ENCODE results near the gene SMIM34. TPM values are rescaled to one million over a fixed set of nuclear protein-coding genes. Genes with fewer than 3 reads are reported as not detected.
"Not testable (repeated sequence)": the region's sequence is repeated elsewhere in the genome, so short reads cannot be mapped to it uniquely, and the experiment has no call there.

SMIM34 gene
- not detected for total RNA-seq

DNA sequence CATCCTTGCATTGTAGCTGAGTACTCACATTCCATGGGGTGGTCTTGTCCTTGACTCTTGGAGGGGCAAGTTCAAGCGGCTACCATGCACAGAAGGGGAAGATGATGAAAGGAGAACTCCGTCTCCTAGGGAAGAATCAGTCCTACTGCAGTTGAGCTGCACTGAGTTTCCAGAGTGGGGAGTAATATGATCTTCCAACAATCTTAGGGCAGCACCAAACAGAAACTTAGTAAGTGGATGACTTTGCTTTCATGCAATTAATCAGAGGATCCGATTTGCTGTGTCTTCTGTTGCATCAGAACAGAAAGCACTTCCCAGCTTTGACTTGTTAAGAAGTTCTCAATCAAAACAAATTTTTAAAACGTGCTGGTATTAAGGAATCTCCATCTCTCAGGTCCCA is at the start of gene SMIM34:
Gene SMIM34, minus strand, starts transcription at position 147 of the 400 bp plus-strand sequence. Its CDS starts 112 bp downstream, at position 35.
- H3K9me3 Mint-ChIP-seq (ENCODE audit: low read depth); H3K4me1 Mint-ChIP-seq; H3K27ac Mint-ChIP-seq; H3K27me3 Mint-ChIP-seq; CTCF ChIA-PET; H3K4me3 Mint-ChIP-seq; ATAC-seq; DNase-seq; POLR2A ChIA-PET; H3K36me3 Mint-ChIP-seq (ENCODE audit: low read depth); intact Hi-C loops (cut with DNase I, micrococcal nuclease): not testable (repeated sequence)

GRCh38 chr21:34467333-34467732 is 43.6 kb upstream of the SMIM34 start:
- H3K4me3 Mint-ChIP-seq; CTCF ChIA-PET; ATAC-seq; DNase-seq; intact Hi-C loops (cut with DNase I, micrococcal nuclease); H3K9me3 Mint-ChIP-seq (ENCODE audit: low read depth); POLR2A ChIA-PET; H3K27ac Mint-ChIP-seq; H3K27me3 Mint-ChIP-seq; H3K4me1 Mint-ChIP-seq; H3K36me3 Mint-ChIP-seq (ENCODE audit: low read depth): not testable (repeated sequence)

DNA sequence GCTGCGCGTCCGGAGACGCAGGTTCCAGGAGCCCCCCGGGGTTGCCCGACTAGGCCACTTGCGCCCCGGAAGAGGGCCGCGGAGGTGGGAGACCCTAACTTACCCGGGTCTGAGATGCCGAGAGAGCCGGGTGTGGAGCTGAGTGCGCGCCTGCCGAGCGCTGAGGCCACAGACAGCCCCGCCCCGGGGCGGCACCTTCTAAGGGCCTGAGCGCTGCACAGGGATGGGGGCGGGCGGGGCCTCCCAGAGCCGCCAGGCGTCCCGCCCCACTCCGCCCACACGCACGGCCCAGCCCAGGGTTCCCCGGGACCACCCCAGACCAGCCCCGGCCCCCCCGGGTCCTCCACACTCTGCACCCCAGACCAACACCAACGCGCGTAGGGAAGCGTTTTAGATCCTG is 35.7 kb upstream of the SMIM34 start:
- CTCF ChIA-PET; DNase-seq; H3K4me3 Mint-ChIP-seq; H3K27me3 Mint-ChIP-seq; ATAC-seq; H3K36me3 Mint-ChIP-seq (ENCODE audit: low read depth); POLR2A ChIA-PET; H3K4me1 Mint-ChIP-seq; intact Hi-C loops (cut with DNase I, micrococcal nuclease); H3K27ac Mint-ChIP-seq; H3K9me3 Mint-ChIP-seq (ENCODE audit: low read depth): not testable (repeated sequence)

GRCh38 chr21:34458266-34458665 is 34.5 kb upstream of the SMIM34 start:
- H3K9me3 Mint-ChIP-seq (ENCODE audit: low read depth); H3K4me3 Mint-ChIP-seq; ATAC-seq; H3K4me1 Mint-ChIP-seq; H3K36me3 Mint-ChIP-seq (ENCODE audit: low read depth); DNase-seq; CTCF ChIA-PET; H3K27me3 Mint-ChIP-seq; intact Hi-C loops (cut with DNase I, micrococcal nuclease); POLR2A ChIA-PET; H3K27ac Mint-ChIP-seq: not testable (repeated sequence)

DNA sequence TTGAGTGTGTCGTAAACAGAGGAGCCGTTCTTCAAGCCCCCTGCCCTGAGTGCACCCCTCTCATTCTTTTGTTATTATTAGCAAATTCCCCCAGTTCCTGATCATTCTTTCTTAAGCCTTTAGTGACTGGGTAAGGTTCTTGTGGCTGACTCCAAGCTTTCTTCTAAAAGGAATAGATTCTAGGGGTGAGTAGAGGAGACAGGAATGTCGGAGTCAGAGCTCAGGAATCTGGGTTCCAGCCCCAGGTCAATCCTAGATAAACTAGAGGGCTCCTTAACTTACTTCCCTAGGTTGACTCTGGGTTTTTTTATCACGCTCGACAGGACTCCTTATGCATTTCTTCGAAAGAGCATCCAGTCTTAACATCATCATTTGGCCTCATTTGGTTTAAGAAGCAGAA is 32.4 kb upstream of the SMIM34 start:
- intact Hi-C loops (cut with DNase I, micrococcal nuclease); POLR2A ChIA-PET; H3K36me3 Mint-ChIP-seq (ENCODE audit: low read depth); DNase-seq; H3K27ac Mint-ChIP-seq; ATAC-seq; H3K4me1 Mint-ChIP-seq; CTCF ChIA-PET; H3K4me3 Mint-ChIP-seq; H3K27me3 Mint-ChIP-seq; H3K9me3 Mint-ChIP-seq (ENCODE audit: low read depth): not testable (repeated sequence)

DNA sequence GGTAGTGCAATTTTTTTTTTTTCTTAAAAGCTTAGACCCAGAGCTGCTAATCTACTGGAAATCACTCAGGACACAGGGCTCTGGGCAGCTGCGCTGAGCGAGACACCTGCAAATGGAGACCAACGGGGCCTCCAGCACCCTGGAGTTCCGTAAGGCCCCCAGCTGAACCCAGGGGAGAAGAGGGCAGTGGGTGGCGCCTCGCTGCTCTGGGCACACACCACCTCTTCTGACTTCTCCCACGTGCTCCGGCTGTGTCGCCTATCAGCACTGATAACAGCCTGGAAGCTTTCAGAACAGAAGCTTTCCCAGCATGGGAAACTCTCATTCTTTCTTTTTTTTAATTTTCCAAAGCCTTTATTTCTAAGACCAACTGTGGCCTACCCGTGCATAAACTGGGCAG is 31.9 kb upstream of the SMIM34 start:
- H3K9me3 Mint-ChIP-seq (ENCODE audit: low read depth); ATAC-seq; H3K4me1 Mint-ChIP-seq; DNase-seq; CTCF ChIA-PET; intact Hi-C loops (cut with DNase I, micrococcal nuclease); H3K27ac Mint-ChIP-seq; POLR2A ChIA-PET; H3K36me3 Mint-ChIP-seq (ENCODE audit: low read depth); H3K27me3 Mint-ChIP-seq; H3K4me3 Mint-ChIP-seq: not testable (repeated sequence)

- POLR2A ChIA-PET; DNase-seq; H3K9me3 Mint-ChIP-seq (ENCODE audit: low read depth); H3K27me3 Mint-ChIP-seq; ATAC-seq; H3K27ac Mint-ChIP-seq; H3K4me1 Mint-ChIP-seq; H3K36me3 Mint-ChIP-seq (ENCODE audit: low read depth); intact Hi-C loops (cut with DNase I, micrococcal nuclease); CTCF ChIA-PET; H3K4me3 Mint-ChIP-seq: not testable (repeated sequence)
Observed at GRCh38 chr21:34447018-34447417, 23.3 kb upstream of the SMIM34 start.

DNA sequence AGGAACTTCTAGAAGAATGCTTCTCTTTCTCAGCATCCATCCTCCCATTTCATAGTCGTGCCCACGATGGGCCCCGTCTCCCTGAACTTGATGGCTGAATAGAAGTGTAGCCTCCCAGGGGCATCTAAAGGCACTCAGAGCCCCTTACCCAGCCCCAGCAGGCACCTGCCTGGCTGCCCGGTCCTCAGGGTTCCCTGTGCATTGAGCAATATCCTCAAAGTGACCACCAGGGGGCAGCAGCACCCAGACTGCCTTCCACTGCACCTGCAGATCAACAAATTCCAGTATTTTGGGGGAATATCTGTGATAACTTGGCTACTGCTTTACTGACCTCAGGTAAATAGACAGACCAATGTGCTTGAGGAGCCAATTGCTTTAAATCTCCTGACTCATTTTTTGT is 19.7 kb upstream of the SMIM34 start:
- DNase-seq; ATAC-seq; H3K9me3 Mint-ChIP-seq (ENCODE audit: low read depth); H3K4me1 Mint-ChIP-seq; H3K36me3 Mint-ChIP-seq (ENCODE audit: low read depth); H3K27ac Mint-ChIP-seq; H3K4me3 Mint-ChIP-seq; H3K27me3 Mint-ChIP-seq; CTCF ChIA-PET; POLR2A ChIA-PET; intact Hi-C loops (cut with DNase I, micrococcal nuclease): not testable (repeated sequence)

DNA sequence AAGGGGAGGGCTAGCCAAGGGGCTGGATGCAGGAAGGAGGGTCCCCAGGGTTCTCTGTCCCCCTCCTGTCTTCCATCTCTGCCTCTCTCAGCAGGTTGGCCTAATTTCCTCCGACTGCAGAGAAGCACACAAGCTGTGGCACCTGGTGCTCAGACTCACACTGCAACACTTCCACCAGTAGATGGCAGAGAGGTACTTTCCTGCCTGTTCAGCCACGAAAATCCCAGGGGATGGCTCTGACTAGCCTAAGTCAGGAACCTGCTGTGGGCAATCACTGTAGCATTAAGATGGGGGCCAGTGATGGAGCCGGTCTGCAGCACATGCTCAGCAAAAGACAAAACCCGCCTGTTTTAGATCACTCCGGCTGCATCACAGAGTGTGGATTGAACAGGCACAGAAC is 6.0 kb upstream of the SMIM34 start:
- POLR2A ChIA-PET; H3K36me3 Mint-ChIP-seq (ENCODE audit: low read depth): not testable (repeated sequence)

GRCh38 chr21:34428441-34428840 is 4.7 kb upstream of the SMIM34 start:
- H3K4me1 Mint-ChIP-seq; H3K36me3 Mint-ChIP-seq (ENCODE audit: low read depth); H3K27ac Mint-ChIP-seq; CTCF ChIA-PET; H3K27me3 Mint-ChIP-seq; H3K4me3 Mint-ChIP-seq; POLR2A ChIA-PET; ATAC-seq; DNase-seq; intact Hi-C loops (cut with DNase I, micrococcal nuclease); H3K9me3 Mint-ChIP-seq (ENCODE audit: low read depth): not testable (repeated sequence)

More for the DNA sequence above, 6.0 kb upstream of the SMIM34 start:
- intact Hi-C loops (cut with DNase I, micrococcal nuclease); ATAC-seq; H3K27ac Mint-ChIP-seq; H3K4me1 Mint-ChIP-seq; DNase-seq; H3K27me3 Mint-ChIP-seq; H3K4me3 Mint-ChIP-seq; H3K9me3 Mint-ChIP-seq (ENCODE audit: low read depth); CTCF ChIA-PET: not testable (repeated sequence)

DNA sequence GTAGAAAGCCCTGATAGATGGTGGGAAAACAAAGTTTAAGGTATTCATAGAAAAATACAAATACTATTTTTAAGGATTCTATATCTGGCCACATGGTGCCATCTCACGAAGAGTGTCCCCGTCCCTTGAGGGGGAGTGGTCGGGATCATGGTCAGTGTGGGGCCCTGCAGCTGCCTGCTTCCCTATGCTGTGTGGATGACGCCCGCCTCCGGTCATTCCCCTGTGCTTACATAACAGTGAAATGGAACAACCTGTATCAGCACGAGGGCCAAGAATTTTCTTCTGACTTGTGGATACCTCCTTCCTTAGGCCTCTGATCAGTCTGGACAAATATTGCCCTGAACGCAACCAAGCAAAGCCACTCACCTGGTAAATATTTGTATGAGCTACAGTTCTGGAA is 3.6 kb upstream of the SMIM34 start:
- CTCF ChIA-PET; H3K27ac Mint-ChIP-seq; H3K4me3 Mint-ChIP-seq; DNase-seq; intact Hi-C loops (cut with DNase I, micrococcal nuclease); H3K36me3 Mint-ChIP-seq (ENCODE audit: low read depth); H3K4me1 Mint-ChIP-seq; H3K27me3 Mint-ChIP-seq; POLR2A ChIA-PET; ATAC-seq; H3K9me3 Mint-ChIP-seq (ENCODE audit: low read depth): not testable (repeated sequence)

- not testable (repeated sequence) for H3K36me3 Mint-ChIP-seq (ENCODE audit: low read depth)
Observed at GRCh38 chr21:34417448-34418077, 6.2 kb downstream of the SMIM34 start.

DNA sequence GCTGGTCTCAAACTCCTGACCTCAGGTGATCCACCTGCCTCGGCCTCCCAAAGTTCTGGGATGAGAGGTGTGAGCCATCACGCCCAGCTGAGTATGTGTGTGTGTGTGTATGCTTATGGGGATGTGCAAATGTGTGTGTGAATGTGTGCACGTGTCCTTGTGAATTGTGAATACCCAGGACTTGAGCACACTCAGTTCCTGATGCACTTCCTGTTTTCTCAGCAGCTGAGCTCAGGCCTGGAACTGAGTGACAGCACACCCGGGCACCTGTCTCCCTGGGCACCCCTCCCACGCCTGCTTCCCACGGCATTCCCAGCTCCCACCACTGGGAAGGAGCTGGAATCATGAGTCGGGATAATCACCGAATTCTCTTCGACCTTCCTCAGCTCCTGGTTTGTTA is 16.5 kb downstream of the SMIM34 start:
- CTCF ChIA-PET; intact Hi-C loops (cut with DNase I, micrococcal nuclease); H3K27ac Mint-ChIP-seq; ATAC-seq; H3K4me3 Mint-ChIP-seq; H3K4me1 Mint-ChIP-seq; H3K36me3 Mint-ChIP-seq (ENCODE audit: low read depth); POLR2A ChIA-PET; DNase-seq; H3K27me3 Mint-ChIP-seq; H3K9me3 Mint-ChIP-seq (ENCODE audit: low read depth): not testable (repeated sequence)

More at GRCh38 chr21:34417448-34418077, 6.2 kb downstream of the SMIM34 start:
- CTCF ChIA-PET; H3K9me3 Mint-ChIP-seq (ENCODE audit: low read depth); H3K27ac Mint-ChIP-seq; H3K4me3 Mint-ChIP-seq; intact Hi-C loops (cut with DNase I, micrococcal nuclease); H3K27me3 Mint-ChIP-seq; H3K4me1 Mint-ChIP-seq; DNase-seq; POLR2A ChIA-PET: not testable (repeated sequence)
- peak; percentile 73 for ATAC-seq
